Stimulated activated CD4-positive, alpha-beta T cell treated with anti-CD3 and anti-CD28 coated beads, Interleukin-4, amount 100 ng/mL, for 24 hours (primary cell): ENCODE data around the gene ZNF674.
"Not testable (repeated sequence)": the region's sequence is repeated elsewhere in the genome, so short reads cannot be mapped to it uniquely, and the experiment has no call there.

Experiments used
- DNase-seq: peaks from one replicate; pipeline ENCODE4 v3.0.0-alpha.2; 2020

ZNF674 gene

DNA sequence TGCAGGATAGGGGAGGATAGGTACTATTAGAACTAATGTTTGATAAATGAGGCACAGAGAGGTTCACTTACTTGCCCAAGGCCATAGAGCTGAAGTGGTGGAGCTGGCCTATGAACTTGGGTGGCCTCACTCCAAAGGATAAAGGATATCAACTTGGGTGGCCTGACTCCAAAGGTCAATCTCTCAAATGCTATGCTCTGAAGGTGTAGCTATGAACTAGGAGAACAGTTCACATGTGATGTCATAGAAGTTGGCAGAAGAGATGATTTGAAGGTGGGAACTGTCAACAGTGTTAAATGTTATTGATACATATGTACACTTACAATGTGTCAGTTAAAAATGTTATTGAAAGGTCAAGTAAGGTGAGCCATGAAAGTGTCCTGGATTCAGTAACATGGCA is 22.2 kb upstream of the ZNF674 start:
- no peak for DNase-seq

- no peak for DNase-seq
Observed at GRCh38 chrX:46561824-46562657, 16.8 kb upstream of the ZNF674 start.

GRCh38 chrX:46559062-46559461 is 13.8 kb upstream of the ZNF674 start:
- no peak for DNase-seq

GRCh38 chrX:46554942-46555341 is 9.7 kb upstream of the ZNF674 start:
- DNase-seq: no peak

GRCh38 chrX:46553935-46554334 is 8.7 kb upstream of the ZNF674 start:
- no peak for DNase-seq

- DNase-seq: no peak
Observed at GRCh38 chrX:46551494-46552128, 6.4 kb upstream of the ZNF674 start.

DNA sequence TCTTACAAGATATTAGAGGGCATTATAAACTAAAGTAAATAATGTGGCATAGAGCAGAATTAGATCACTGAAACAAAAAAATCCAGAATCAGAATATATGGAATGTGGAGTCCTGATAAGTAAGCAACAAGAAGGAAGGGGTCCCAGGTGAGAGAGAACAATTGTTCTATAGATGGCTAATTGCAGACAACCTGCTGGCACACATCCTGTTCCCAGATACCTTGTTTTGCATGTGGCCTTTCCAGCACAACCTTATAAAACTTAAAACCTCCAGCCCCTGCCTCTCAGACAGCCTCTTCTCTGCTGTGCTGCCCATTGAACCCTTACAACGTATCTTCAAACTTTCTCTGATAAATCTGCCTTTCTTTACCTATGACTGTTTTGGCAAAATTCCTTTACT is 4.7 kb upstream of the ZNF674 start:
- no peak for DNase-seq

GRCh38 chrX:46547857-46548256 is 2.6 kb upstream of the ZNF674 start:
- DNase-seq: no peak

DNA sequence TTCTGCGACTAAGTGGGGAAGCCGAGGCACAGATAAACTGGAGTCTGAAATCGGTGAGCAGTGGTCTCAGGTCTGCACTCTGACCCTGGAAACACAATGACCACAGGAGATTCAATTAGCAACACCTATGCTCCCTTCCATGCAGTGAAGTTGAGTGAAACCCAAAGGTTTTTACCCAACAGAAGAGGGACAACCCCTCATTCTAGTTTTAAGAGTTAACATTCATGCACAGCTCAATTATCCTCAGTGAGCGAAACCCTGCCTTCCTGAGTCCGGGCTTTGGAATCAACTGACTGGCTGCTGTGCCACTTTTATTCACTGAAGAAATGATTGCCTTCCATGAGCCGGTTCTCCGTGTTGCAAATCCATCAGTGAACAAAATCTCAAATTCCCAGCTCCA is 694 bp downstream of the ZNF674 start:
- not testable (repeated sequence) for DNase-seq

DNA sequence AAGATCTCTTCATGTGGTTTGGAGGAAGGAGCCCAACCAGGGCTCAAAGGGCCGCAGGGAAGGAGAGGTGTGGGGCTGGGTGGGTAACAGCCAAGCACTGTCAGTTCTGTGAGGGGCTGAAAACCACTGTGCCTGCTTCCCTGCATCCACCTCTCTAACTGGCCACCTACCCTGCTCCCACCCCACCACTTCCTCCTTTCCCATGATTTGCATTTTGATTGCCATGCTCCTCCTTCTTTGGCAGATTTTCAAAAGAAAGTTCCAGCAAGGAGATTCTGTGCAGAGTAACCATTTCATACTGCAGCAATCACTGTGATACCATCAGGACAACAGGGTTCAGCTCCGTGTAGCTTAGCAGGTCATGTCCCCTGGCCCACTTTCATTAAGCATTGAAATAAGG is 1.8 kb downstream of the ZNF674 start:
- DNase-seq: no peak

GRCh38 chrX:46531442-46531841 is 13.8 kb downstream of the ZNF674 start:
- no peak for DNase-seq

GRCh38 chrX:46530404-46530908 is 14.8 kb downstream of the ZNF674 start:
- not testable (repeated sequence) for DNase-seq

DNA sequence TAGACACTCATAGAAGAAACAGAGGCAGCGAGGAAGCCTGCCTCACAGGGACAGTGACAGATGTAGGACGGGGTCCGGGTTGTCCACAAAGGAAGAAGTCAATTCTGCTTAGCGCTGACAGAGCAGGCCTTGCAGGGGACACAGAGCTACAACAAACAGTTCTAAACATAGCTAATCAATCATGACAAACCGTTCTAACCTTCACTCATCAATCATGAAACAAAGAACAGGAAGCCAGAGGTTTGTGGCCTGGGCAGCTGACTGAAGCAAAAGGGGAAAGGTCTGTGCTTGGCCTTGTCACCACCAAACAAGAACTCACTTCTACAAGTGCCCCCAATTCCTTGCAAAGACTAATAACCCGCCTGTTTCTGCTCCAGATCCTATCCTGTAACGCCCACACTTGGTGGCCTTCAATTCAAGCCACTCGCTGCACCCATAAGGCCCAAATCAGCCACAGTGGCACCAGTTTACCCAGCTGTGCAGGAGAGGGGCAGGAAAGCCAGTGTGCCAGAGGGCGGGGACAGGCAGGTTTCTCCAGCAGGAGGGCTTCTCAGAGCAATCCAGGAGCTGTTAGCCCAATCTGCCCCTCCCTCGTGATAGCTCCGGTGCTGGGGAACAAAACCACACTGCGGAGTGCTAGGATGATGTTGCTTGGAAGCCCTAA is 15.3 kb downstream of the ZNF674 start:
- not testable (repeated sequence) for DNase-seq

DNA sequence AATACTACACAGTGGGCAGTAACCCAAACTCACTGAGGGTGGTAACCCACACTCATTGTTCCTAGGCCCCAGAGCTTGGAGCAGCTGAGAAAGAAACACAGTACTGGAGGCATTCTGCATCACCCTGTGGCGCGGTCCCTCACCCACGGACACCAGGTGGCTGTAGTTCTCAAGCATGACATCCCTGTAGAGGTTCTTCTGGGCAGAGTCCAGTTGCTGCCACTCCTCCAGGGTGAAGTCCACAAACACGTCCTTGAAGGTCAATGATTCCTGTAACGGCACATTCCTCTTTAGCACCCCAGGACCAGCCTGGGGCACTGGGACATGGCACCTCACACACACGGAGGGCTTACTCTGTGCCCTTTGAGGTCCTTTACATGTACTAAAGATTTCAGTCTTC is 16.6 kb downstream of the ZNF674 start:
- not testable (repeated sequence) for DNase-seq

GRCh38 chrX:46506076-46506475 is 39.1 kb downstream of the ZNF674 start:
- DNase-seq: no peak

DNA sequence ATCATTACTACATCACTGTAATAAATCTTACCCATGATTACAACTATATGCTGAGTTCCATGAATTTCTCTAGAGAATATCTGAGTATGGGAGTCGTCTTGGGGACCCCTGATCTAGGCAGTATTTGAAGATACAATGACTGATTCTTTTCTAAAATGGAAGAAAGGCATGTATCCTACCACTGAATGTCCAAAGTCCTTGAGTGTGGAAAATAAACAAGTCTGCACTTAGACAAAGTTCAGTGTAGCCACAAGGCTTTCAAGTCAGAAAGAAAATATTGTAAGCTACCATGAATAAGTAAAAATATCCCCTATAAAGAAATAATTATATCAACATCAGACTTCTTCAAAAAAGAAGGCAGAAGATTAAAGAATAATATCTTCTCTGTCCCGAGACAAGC is 42.4 kb downstream of the ZNF674 start:
- DNase-seq: no peak

GRCh38 chrX:46500054-46500453 is 45.2 kb downstream of the ZNF674 start:
- no peak for DNase-seq

GRCh38 chrX:46488712-46489111 is 56.5 kb downstream of the ZNF674 start:
- DNase-seq: no peak

DNA sequence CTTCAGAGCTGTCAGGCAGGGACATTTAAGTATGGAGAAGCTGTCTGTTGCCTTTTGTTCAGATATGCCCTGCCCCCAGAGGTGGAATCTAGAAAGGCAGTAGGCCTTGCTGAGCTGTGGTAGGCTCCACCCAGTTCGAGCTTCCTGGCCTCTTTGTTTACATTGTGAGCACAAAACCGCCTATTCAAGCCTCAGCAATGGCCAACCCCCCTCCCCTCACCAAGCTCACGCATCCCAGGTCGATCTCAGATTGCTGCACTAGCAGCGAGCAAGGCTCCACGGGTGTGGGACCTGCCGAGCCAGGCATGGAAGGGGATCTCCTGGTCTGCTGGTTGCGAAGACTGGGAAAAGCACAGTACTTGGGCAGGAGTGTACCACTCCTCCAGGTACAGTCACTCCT is 59.3 kb downstream of the ZNF674 start:
- DNase-seq: peak; percentile 3

DNA sequence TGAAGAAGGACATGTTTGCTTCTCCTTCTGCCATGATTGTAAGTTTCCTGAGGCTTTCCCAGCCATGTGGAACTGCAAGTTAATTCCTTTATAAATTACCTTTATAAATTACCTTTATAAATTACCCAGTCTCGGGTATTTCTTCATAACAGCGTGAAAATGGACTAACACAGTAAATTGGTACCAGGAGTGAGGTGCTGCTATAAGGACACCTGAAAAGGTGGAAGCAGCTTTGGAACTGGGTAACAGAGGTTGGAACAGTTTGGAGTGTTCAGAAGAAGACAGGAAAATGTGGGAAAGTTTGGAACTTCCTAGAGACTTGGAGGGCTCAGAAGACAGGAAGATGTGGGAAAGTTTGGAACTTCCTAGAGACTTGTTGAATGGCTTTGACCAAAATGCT is 66.6 kb downstream of the ZNF674 start:
- DNase-seq: not testable (repeated sequence)

DNA sequence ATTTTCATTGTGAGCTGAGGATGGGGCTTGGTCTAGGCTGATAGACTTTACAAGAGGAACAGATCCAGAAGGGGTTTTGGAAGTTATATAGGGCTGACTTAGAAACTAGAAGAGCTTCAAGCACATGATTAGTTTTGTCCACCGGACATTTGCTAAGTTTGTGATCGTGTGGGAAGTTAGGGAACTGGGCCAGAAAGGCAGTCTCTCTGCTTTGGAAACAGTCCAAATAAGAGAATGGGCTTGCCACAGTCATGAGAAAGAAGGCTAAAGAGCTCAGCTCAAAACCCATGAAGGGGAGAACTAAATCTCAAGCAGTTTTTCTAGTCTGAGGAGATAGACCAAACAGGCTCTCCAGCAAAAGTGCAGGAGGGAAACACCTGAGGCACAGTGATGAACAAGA is 67.8 kb downstream of the ZNF674 start:
- no peak for DNase-seq

DNA sequence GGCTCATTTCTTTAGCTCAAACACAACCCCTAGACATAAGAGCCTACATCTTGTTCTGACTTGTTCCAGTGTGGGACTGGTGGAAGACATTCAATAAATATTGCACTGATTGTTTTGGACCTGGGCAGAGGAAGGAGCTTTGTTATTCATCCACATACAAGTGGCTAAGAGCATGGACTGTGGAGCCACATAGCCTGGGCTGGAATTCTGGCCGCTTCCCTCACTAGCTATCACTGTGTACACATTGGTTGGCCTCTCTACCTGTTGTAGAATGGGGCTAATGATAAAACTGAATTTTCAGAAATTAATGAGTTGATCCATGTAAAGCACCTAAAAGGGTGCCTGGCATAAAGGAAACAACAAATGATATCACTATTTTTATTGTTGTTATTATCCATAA is 80.0 kb downstream of the ZNF674 start:
- no peak for DNase-seq

- no peak for DNase-seq
Observed at GRCh38 chrX:46463682-46464081, 81.5 kb downstream of the ZNF674 start.

DNA sequence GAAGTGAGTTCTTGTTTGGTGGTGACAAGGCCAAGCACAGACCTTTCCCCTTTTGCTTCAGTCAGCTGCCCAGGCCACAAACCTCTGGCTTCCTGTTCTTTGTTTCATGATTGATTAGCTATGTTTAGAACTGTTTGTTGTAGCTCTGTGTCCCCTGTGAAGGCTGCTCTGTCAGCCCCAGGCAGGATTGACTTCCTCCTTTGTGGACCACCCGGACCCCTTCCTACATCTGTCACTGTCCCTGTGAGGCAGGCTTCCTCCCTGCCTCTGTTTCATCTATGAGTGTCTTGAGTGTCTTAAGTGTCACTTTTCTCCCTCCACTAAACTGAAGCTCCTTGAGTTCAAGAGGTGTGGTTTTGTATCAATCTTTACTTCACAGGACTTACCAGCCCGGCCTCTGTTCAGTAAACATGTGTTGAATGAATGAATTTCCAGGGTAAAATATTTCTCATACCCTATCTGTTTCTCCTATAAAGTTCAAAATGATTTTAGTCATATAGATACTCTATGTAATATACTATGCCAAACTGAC is 83.5 kb downstream of the ZNF674 start:
- no peak for DNase-seq
